Esophagus muscularis mucosa (tissue), 4 donors: ENCODE results near the gene ZNF248. TPM values are rescaled to one million over a fixed set of nuclear protein-coding genes. Genes with fewer than 3 reads are reported as not detected.

ENCODE experiments used
- DNase-seq: peaks from one replicate; pipeline ENCODE4 v3.0.0-alpha.2; 2017; ENCODE audit errors: extremely low spot score
- H3K27ac ChIP-seq, 4 donors: fragments of 200-600 bp; sonication (generic); replicated peaks in 1 of 4; 1 replicate in 3 of 4; 2 replicates in 1 of 4; pipeline ENCODE4 v1.5.1; 2016 to 2019; ENCODE audit warnings: mild to moderate bottlenecking in 1 of 4
- H3K27me3 ChIP-seq, 4 donors: fragments of 200-600 bp; sonication (generic); one replicate each; pipeline versions ENCODE4 v1.5.1 to v1.6.0; 2016 to 2019
- H3K36me3 ChIP-seq, 4 donors: fragments of 200-600 bp; sonication (generic); one replicate each; pipeline ENCODE4 v1.5.1; 2016 to 2019
- H3K4me1 ChIP-seq, 4 donors: fragments of 200-600 bp; sonication (generic); one replicate each; pipeline ENCODE4 v1.5.1; 2016 to 2019
- H3K4me3 ChIP-seq, 4 donors: fragments of 200-600 bp; sonication (generic); 1 replicate in 2 of 4; 2 replicates in 2 of 4; pipeline ENCODE4 v1.5.1; 2016 to 2019; ENCODE audit warnings: mild to moderate bottlenecking in 4 of 4, moderate library complexity in 1 of 4
- H3K9me3 ChIP-seq, 4 donors: fragments of 200-600 bp; sonication (generic); 1 replicate in 3 of 4; 2 replicates in 1 of 4; pipeline ENCODE4 v1.5.1; 2016 to 2019
- EP300 ChIP-seq: sonication (generic); formaldehyde crosslinking; IDR thresholded peaks from one replicate; pipeline ENCODE4 v1.6.1; 2017; ENCODE audit warnings: antibody characterized with exemption
- POLR2A ChIP-seq: fragments of 450-650 bp; IDR thresholded peaks from one replicate; pipeline ENCODE4 v1.6.1; 2017; ENCODE audit warnings: antibody characterized with exemption, moderate library complexity, mild to moderate bottlenecking, low read depth
- POLR2AphosphoS5 ChIP-seq, 2 donors: sonication (generic); formaldehyde crosslinking; IDR thresholded peaks; one replicate each; pipeline ENCODE4 v1.6.1; 2017; ENCODE audit warnings: antibody characterized with exemption in 2 of 2
- WGBS: methylation state at CpG from one replicate; pipeline ENCODE4 v1.1.5; 2018; 5-methylcytosine and 5-hydroxymethylcytosine counted together
- intact Hi-C: fragments of 100-400 bp; cut with DNase I; formaldehyde crosslinking; loops from one replicate; pipeline ENCODE4 v1.15.1; 2023
- total RNA-seq, 4 donors: library from RNA; depleted of rRNA; stranded (reverse); fragments of >200 nt; gene quantifications; one replicate each; pipeline versions ENCODE4 v1.1.0 to v1.2.1, GENCODE V29; 2016
- TF ChIP-seq, protein P1 (sequence below), 3 experiments: fragments of 200-600 bp in 2 of 3; fragments of 450-650 bp in 1 of 3; sonication (generic) in 2 of 3; IDR thresholded peaks; one replicate each; pipeline ENCODE4 v1.5.1; 2017 to 2019; ENCODE audit warnings: antibody characterized with exemption in 3 of 3, mild to moderate bottlenecking in 2 of 3, moderate library complexity in 1 of 3

ZNF248 gene
- total RNA-seq, 4 donors from 2014 or later, result 12.9 to 23.7 (median 17.6) TPM

DNA sequence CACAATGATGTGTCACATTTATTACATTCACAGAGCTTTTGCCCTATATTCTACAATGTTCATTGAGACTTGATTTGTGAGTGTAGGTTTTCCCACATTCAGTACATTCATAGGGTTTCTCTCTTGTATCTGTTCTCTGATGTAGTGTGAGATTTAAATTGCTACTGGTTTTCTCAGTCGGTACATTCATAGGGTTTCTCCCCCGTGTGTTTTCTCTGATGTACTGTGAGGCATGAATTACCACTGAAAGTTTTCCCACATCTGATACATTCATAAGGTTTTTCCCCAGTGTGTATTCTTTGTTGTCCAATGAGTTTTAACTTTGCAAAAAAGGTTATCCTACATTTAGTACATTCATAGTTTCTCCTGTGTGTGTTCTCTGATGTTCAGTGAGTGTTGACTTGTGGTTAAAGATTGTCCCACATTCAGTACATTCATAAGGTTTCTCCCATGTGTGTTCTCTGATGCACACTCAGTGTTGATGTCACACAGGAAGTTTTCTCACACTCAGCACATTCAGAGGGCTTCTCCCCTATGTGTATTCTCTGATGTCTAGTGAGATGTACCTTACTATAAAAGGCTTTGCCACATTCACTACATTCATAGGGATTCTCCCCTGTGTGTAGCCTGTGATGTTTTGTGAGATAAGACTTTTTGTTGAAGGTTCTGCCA lies 63.0 kb downstream of the ZNF248 start:
- Histone ChIP-seq H3K9me3 (peaks cover 0 to 40% (median 15%) of the 10 kb centered on the region in 4 donors), H3K27ac (no peak overlapping the region), H3K27me3 (no peaks in the 10 kb centered on the region), H3K36me3 (peaks cover 0 to 10% (median 0%) of the 10 kb centered on the region in 4 donors), H3K4me3 (no peak overlapping the region), H3K4me1 (no peaks in the 10 kb centered on the region)
- TF ChIP-seq POLR2A, result no peak
- no peak for TF ChIP-seq EP300
- TF ChIP-seq, protein P1, sequence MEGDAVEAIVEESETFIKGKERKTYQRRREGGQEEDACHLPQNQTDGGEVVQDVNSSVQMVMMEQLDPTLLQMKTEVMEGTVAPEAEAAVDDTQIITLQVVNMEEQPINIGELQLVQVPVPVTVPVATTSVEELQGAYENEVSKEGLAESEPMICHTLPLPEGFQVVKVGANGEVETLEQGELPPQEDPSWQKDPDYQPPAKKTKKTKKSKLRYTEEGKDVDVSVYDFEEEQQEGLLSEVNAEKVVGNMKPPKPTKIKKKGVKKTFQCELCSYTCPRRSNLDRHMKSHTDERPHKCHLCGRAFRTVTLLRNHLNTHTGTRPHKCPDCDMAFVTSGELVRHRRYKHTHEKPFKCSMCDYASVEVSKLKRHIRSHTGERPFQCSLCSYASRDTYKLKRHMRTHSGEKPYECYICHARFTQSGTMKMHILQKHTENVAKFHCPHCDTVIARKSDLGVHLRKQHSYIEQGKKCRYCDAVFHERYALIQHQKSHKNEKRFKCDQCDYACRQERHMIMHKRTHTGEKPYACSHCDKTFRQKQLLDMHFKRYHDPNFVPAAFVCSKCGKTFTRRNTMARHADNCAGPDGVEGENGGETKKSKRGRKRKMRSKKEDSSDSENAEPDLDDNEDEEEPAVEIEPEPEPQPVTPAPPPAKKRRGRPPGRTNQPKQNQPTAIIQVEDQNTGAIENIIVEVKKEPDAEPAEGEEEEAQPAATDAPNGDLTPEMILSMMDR (IDR thresholded peaks at IDR 0.05), result no peak
- TF ChIP-seq POLR2AphosphoS5 (IDR thresholded peaks at IDR 0.05), result no peak
- 77% methylated on average over 2 of the region's 2 CpGs for WGBS
- intact Hi-C loops, result no loop called here
- no peak for DNase-seq

DNA sequence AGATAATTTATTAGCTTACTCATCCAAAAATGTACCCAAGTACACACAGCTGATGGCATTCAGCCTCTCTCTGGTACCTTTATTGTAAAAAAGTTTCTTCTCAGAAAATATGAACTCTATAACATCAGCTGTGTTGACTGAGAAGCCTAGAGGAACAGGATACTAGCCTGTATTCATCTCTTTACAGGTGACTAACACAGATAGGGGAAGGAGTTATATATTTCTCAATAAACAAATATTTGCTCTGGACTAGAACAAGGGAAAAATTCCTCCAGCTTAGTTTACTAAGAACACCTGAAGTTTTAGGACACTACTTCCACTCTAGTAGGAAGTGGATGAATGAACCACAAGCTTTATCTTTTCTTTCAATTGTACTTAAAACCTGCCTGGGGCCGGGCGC lies 67.8 kb downstream of the ZNF248 start:
- DNase-seq, result no peak
- Histone ChIP-seq H3K36me3 (peaks cover 0 to 3% (median 0%) of the 10 kb centered on the region in 4 donors), H3K9me3 (peaks cover 0 to 33% (median 8%) of the 10 kb centered on the region in 4 donors), H3K27ac (no peak overlapping the region), H3K4me1 (no peaks in the 10 kb centered on the region), H3K27me3 (no peaks in the 10 kb centered on the region), H3K4me3 (no peak overlapping the region)
- intact Hi-C loops, result no loop called here
- WGBS, result 88% methylated on average over 2 of the region's 2 CpGs
- TF ChIP-seq POLR2AphosphoS5 (IDR thresholded peaks at IDR 0.05), result no peak
- no peak for TF ChIP-seq POLR2A
- TF ChIP-seq, protein P1 (IDR thresholded peaks at IDR 0.05), result no peak
- TF ChIP-seq EP300, result no peak

DNA sequence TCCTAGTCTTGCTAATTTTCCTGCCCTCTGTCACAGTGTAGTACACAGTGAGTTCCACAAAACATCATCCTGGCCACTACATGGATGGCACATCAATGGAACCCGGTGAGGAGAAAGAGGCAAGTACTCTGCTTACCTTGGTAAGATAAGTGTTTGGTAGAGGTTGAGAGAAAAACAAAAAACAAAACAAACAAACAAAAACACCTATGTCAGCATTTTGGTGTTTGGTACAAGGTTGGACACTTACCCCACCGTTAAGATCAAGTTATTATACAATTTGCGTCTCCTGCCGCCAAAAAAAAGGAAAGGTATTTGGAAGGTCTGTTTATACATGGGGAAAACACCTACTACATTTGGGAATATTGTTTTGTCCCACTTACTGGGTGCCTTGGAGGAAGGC lies 72.7 kb downstream of the ZNF248 start:
- no peak for TF ChIP-seq POLR2AphosphoS5 (IDR thresholded peaks at IDR 0.05)
- no peak for TF ChIP-seq EP300
- TF ChIP-seq POLR2A, result no peak
- TF ChIP-seq, protein P1 (IDR thresholded peaks at IDR 0.05), result no peak
- 87% methylated on average over 4 of the region's 4 CpGs for WGBS

GRCh38 chr10:37780536-37780935 lies 76.9 kb downstream of the ZNF248 start:
- Histone ChIP-seq H3K27me3 (no peaks in the 10 kb centered on the region), H3K4me3 (no peak overlapping the region), H3K36me3 (no peaks in the 10 kb centered on the region), H3K4me1 (no peaks in the 10 kb centered on the region), H3K9me3 (peaks cover 0 to 22% (median 15%) of the 10 kb centered on the region in 4 donors), H3K27ac (no peak overlapping the region)
- intact Hi-C loops, result no loop called here
- 66% methylated on average over 17 of the region's 32 CpGs for WGBS
- no peak for DNase-seq
- no peak for TF ChIP-seq EP300
- no peak for TF ChIP-seq POLR2AphosphoS5 (IDR thresholded peaks at IDR 0.05)
- TF ChIP-seq, protein P1 (IDR thresholded peaks at IDR 0.05), result no peak
- TF ChIP-seq POLR2A, result no peak

More for the DNA sequence above, 72.7 kb downstream of the ZNF248 start:
- peaks cover 0 to 3% (median 0%) of the 10 kb centered on the region in 4 donors for H3K36me3 ChIP-seq
- intact Hi-C loops, result no loop called here
- no peaks in the 10 kb centered on the region for H3K4me1 ChIP-seq
- H3K27ac ChIP-seq, result no peak overlapping the region
- no peaks in the 10 kb centered on the region for H3K27me3 ChIP-seq
- H3K9me3 ChIP-seq, result peaks cover 0 to 36% (median 15%) of the 10 kb centered on the region in 4 donors
- H3K4me3 ChIP-seq, result no peak overlapping the region
- DNase-seq, result no peak

- 90% methylated on average over 6 of the region's 6 CpGs for WGBS
- H3K27ac ChIP-seq, result no peak overlapping the region
- intact Hi-C loops, result no loop called here
- H3K4me3 ChIP-seq, result no peak overlapping the region
- H3K4me1 ChIP-seq, result no peaks in the 10 kb centered on the region
- TF ChIP-seq, protein P1 (IDR thresholded peaks at IDR 0.05), result no peak
- no peak for TF ChIP-seq EP300
- no peak for TF ChIP-seq POLR2A
- no peak for TF ChIP-seq POLR2AphosphoS5 (IDR thresholded peaks at IDR 0.05)
- H3K27me3 ChIP-seq, result no peaks in the 10 kb centered on the region
- DNase-seq, result no peak
- H3K9me3 ChIP-seq, result peaks cover 0 to 19% (median 13%) of the 10 kb centered on the region in 4 donors
- no peaks in the 10 kb centered on the region for H3K36me3 ChIP-seq
Observed at GRCh38 chr10:37777056-37777455, 80.4 kb downstream of the ZNF248 start.
